Gastrocnemius medialis (tissue), 4 donors: ENCODE results near the gene ADIPOQ. TPM values are rescaled to one million over a fixed set of nuclear protein-coding genes. Genes with fewer than 3 reads are reported as not detected.
"Not testable (repeated sequence)": the region's sequence is repeated elsewhere in the genome, so short reads cannot be mapped to it uniquely, and the experiment has no call there.

ENCODE experiments used
- ATAC-seq, 2 donors: fragments of 150-250 bp; one replicate each; pipeline ENCODE4 v1.9.1; 2016
- DNase-seq, 2 donors: peaks; one replicate each; pipeline ENCODE4 v3.0.0-alpha.2; 2019
- H3K27ac ChIP-seq, 4 donors: fragments of 200-600 bp; sonication (generic); 1 replicate in 1 of 4; 2 replicates in 3 of 4; pipeline ENCODE4 v1.5.1; 2016 to 2018; ENCODE audit warnings: mild to moderate bottlenecking in 2 of 4, moderate library complexity in 1 of 4
- H3K27me3 ChIP-seq, 3 donors: fragments of 200-600 bp; sonication (generic) in 2 of 3; 1 replicate in 1 of 3; 2 replicates in 2 of 3; pipeline versions ENCODE4 v1.5.1 to v1.6.0; 2016 to 2019; ENCODE audit warnings: mild to moderate bottlenecking in 1 of 3, moderate library complexity in 1 of 3
- H3K36me3 ChIP-seq, 2 donors: fragments of 200-600 bp; sonication (generic) in 1 of 2; one replicate each; pipeline ENCODE4 v1.5.1; 2017 to 2018
- H3K4me1 ChIP-seq, 2 donors: fragments of 200-600 bp; sonication (generic) in 1 of 2; one replicate each; pipeline ENCODE4 v1.5.1; 2016 to 2017; ENCODE audit warnings: mild to moderate bottlenecking in 2 of 2
- H3K4me3 ChIP-seq, 4 donors: fragments of 200-600 bp; sonication (generic) in 3 of 4; 1 replicate in 1 of 4; 2 replicates in 3 of 4; pipeline ENCODE4 v1.5.1; 2016 to 2019; ENCODE audit warnings: mild to moderate bottlenecking in 2 of 4
- H3K9me3 ChIP-seq, 3 donors: fragments of 200-600 bp; sonication (generic) in 2 of 3; 1 replicate in 1 of 3; 2 replicates in 2 of 3; pipeline ENCODE4 v1.5.1; 2016 to 2019
- CTCF ChIP-seq, 5 experiments: fragments of 450-650 bp in 3 of 5; fragments of 200-600 bp in 2 of 5; sonication (generic) in 2 of 5; IDR thresholded peaks in 4 of 5; conservative IDR thresholded peaks in 1 of 5; 1 replicate in 4 of 5; 2 replicates in 1 of 5; pipeline ENCODE4 v1.5.1; 2016 to 2019; ENCODE audit warnings: antibody characterized with exemption in 5 of 5, mild to moderate bottlenecking in 3 of 5, moderate library complexity in 3 of 5
- POLR2A ChIP-seq, 2 donors: fragments of 450-650 bp; IDR thresholded peaks; one replicate each; pipeline ENCODE4 v1.6.1; 2017; ENCODE audit warnings: antibody characterized with exemption in 2 of 2, mild to moderate bottlenecking in 2 of 2, moderate library complexity in 2 of 2
- in situ Hi-C, 4 donors: fragments of 200-750 bp; cut with MboI; loops; one replicate each; pipeline versions ENCODE4 v1.15.0 to v1.8.0; 2017; ENCODE audit warnings: low sequenced_read_pairs in 4 of 4
- intact Hi-C: fragments of 100-400 bp; cut with DNase I; formaldehyde crosslinking; loops from one replicate; pipeline ENCODE4 v1.15.1; 2023; ENCODE audit warnings: low total_unique reads
- total RNA-seq, 4 donors: library from RNA; depleted of rRNA; stranded (reverse); fragments of >200 nt; gene quantifications; one replicate each; pipeline versions ENCODE4 v1.1.0 to v1.2.3, GENCODE V29; 2016

The ADIPOQ gene
- total RNA-seq, 4 donors from 2014 or later, result 0.33 to 4.1 (median 1.8) TPM

GRCh38 chr3:186854146-186854545 lies 11.6 kb downstream of the ADIPOQ start:
- Histone ChIP-seq H3K27me3 (no peaks in the 10 kb centered on the region), H3K4me1 (no peaks in the 10 kb centered on the region), H3K36me3 (no peaks in the 10 kb centered on the region), H3K27ac (no peak overlapping the region), H3K4me3 (no peak overlapping the region), H3K9me3 (no peaks in the 10 kb centered on the region)
- ATAC-seq (no peak), DNase-seq (no peak)
- TF ChIP-seq CTCF (IDR thresholded peaks at IDR 0.05 in 4 of 5, conservative IDR thresholded peaks at IDR 0.05 in 1 of 5) (no peak), POLR2A (IDR thresholded peaks at IDR 0.05) (no peak)
- intact Hi-C loops (loop anchor here (10.0 kb wide), 1 partner anchor 211 kb away; no protein-coding TSS in a partner anchor), in situ Hi-C loops (no loop called here)

DNA sequence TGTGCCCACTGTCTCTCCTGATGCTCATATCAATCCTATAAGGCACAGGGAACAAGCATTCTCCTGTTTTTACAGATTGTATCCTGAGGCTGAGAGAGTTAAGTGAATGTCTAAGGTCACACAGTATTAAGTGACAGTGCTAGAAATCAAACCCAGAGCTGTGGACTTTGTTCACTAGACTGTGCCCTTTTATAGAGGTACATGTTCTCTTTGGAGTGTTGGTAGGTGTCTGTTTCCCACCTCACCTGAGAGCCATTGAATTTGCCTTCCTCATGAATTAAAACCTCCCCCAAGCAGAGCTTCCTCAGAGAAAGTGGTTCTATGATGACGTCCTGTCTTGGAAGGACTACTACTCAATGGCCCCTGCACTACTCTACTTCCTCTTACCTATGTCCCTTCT lies 12.4 kb downstream of the ADIPOQ start:
- DNase-seq, result no peak
- intact Hi-C loops, result loop anchor here (10.0 kb wide), 1 partner anchor 210 kb away; no protein-coding TSS in a partner anchor
- no peaks in the 10 kb centered on the region for H3K9me3 ChIP-seq
- H3K4me3 ChIP-seq, result no peak overlapping the region
- no peaks in the 10 kb centered on the region for H3K36me3 ChIP-seq
- H3K4me1 ChIP-seq, result no peaks in the 10 kb centered on the region
- ATAC-seq, result no peak
- TF ChIP-seq POLR2A (IDR thresholded peaks at IDR 0.05), result no peak
- H3K27me3 ChIP-seq, result no peaks in the 10 kb centered on the region
- no peak overlapping the region for H3K27ac ChIP-seq
- in situ Hi-C loops, result no loop called here

- ATAC-seq (no peak), DNase-seq (no peak)
- no peak for TF ChIP-seq CTCF (IDR thresholded peaks at IDR 0.05 in 4 of 5, conservative IDR thresholded peaks at IDR 0.05 in 1 of 5)
- no peak for TF ChIP-seq POLR2A (IDR thresholded peaks at IDR 0.05)
- Histone ChIP-seq H3K4me1 (no peaks in the 10 kb centered on the region), H3K36me3 (no peaks in the 10 kb centered on the region), H3K27me3 (no peaks in the 10 kb centered on the region), H3K27ac (no peak overlapping the region), H3K9me3 (no peaks in the 10 kb centered on the region), H3K4me3 (no peak overlapping the region)
- in situ Hi-C loops, result no loop called here
- intact Hi-C loops, result loop anchor here (10.0 kb wide), 1 partner anchor 207 kb away; no protein-coding TSS in a partner anchor
Measured at GRCh38 chr3:186857743-186858142, 15.2 kb downstream of the ADIPOQ start.

GRCh38 chr3:186865215-186865853 lies 22.8 kb downstream of the ADIPOQ start:
- H3K4me3 ChIP-seq, H3K27me3 ChIP-seq, H3K9me3 ChIP-seq, ATAC-seq, H3K27ac ChIP-seq, in situ Hi-C loops, H3K4me1 ChIP-seq, H3K36me3 ChIP-seq, intact Hi-C loops, DNase-seq: not testable (repeated sequence)

- DNase-seq, H3K36me3 ChIP-seq, in situ Hi-C loops, H3K9me3 ChIP-seq, H3K4me3 ChIP-seq, H3K27ac ChIP-seq, intact Hi-C loops, H3K4me1 ChIP-seq, ATAC-seq, H3K27me3 ChIP-seq: not testable (repeated sequence)
Measured at GRCh38 chr3:186866095-186866494, 23.6 kb downstream of the ADIPOQ start.

DNA sequence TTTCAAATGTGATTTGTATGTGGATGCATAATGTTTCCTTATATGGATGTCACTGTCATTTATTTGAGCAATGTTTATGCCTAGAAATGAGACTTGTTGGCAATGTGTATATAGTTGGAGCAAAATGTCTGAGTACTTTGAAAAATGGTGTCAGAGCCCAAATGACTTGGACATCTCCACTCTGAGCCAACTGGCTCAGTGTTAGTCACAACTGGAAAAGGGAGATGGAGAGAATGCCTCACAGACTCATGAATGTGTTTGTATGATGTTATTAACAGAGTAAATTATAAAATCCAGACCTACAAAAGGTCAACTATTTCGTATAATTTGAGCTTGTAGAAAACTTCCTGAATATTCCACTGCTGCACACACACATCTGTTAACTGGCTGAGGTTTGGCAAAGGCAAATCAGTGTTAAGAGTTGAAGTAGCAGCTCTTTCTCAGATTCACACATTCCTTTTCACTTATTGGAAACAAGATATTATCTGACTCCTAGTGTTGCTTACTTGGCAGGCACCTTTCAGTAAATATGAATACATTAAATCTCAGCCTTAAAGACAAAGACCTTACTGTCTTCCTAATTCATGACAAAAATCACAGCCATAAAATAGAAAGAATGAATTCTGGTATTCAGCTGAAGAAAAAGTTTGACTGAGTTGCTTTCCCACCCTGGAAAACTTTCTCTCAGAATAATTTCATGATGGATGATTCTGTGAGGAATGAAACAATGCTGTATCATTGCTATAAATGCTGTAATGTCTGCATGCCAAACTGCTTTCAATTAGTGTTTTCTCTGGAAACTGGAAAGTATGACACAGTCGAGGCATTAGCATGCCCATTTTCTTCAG lies 27.0 kb downstream of the ADIPOQ start:
- in situ Hi-C loops (no loop called here), intact Hi-C loops (no loop called here)
- no peak for DNase-seq
- no peak for ATAC-seq
- Histone ChIP-seq H3K4me1 (no peaks in the 10 kb centered on the region), H3K4me3 (no peak overlapping the region), H3K27ac (no peak overlapping the region), H3K27me3 (no peaks in the 10 kb centered on the region), H3K9me3 (no peaks in the 10 kb centered on the region), H3K36me3 (no peaks in the 10 kb centered on the region)
- TF ChIP-seq CTCF (IDR thresholded peaks at IDR 0.05 in 4 of 5, conservative IDR thresholded peaks at IDR 0.05 in 1 of 5) (no peak), POLR2A (IDR thresholded peaks at IDR 0.05) (no peak)
